Stimulated activated CD4-positive, alpha-beta T cell treated with anti-CD3 and anti-CD28 coated beads, Interleukin-2, amount 100 ng/mL, for 48 hours (primary cell): Measurements from ENCODE around the gene GLIS1.
"Not testable (repeated sequence)": the region's sequence is repeated elsewhere in the genome, so short reads cannot be mapped to it uniquely, and the experiment has no call there.

Source experiments
- DNase-seq, 2 donors: peaks; one replicate each; pipeline ENCODE4 v3.0.0-alpha.2; 2020

The GLIS1 gene

GRCh38 chr1:53647915-53648314 is 91.0 kb downstream of the GLIS1 start:
- DNase-seq, result not testable (repeated sequence)

DNA sequence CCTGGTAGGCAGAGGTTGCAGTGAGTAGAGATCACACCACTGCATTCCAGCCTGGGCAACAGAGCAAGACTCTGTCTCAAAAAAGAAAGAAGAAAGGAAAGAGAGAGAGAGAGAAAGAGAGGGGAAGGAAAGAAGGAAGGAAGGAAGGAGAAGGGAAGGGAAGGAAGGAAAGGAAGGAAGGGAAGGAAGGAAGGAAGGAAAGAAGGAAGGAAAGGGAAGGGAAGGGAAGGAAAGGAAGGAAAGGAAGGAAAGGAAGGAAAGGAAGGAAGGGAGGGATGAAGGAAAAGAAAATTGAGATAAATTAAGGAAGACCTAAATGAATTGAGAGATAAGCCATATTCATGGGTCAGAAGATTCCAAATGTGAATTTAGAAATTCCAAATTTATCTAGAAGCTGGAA is 92.2 kb downstream of the GLIS1 start:
- DNase-seq, result no peak

GRCh38 chr1:53645690-53646078 is 93.3 kb downstream of the GLIS1 start:
- DNase-seq, result no peak

DNA sequence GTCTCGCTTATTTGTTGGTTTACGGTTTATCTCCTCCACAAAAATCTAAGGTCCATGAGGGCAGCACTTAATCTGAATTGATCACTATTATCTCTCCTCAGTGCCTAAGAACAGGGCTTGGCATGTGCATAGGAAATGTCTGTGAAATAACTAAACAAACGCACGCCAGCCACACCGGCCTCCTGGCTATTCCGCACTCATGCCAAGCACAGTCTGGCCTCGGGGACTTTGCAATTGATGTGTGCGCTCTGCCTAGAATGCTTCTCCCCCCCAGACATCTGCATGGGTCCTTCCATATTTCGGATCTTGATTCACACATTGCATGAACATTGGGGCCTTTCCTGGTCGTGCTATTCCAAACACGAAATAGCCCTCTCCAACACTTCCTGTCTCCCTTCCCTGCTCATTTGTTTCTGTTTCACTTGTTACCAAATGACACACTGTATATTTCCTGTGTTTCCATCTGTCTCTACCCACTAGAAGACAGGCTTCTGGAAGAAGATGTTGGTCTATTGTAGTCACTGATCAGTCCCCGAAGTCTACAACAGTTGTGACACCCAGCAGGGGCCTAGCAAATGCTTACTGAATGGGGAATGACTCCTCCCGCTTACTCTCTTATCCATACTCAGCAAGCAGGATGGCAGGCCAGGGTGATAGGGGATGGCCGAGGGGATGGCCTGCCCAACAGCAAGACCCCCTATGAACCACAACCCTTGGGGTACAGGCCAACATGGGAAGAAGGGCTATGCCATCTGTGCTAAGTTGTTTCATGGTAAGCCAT is 93.9 kb downstream of the GLIS1 start:
- no peak for DNase-seq

- DNase-seq, result no peak
Observed at GRCh38 chr1:53644496-53644895, 94.5 kb downstream of the GLIS1 start.

DNA sequence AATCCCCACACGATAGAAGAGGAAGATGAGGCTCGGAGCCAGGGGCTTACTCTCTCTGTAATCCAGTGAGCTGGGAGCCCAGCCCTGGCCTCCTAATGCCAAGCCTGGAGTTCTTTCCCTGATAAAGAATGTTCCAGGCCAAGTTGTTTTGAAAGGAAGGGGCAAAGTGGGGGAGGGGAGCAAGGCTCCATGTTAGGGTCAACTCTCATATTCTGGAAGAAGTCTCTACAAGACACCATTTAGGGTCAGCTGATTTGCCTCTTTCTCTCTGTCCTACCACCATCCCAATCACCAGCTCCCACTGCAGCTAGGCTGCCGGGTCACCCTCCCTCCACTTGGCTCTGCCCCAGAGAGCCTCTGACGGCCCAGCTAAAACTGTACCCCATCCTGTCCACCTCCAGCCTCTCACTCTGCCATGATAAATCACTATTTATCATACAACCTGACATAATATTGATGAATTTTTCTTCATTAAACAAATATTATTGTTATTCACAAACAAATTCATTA is 95.0 kb downstream of the GLIS1 start:
- no peak for DNase-seq

DNA sequence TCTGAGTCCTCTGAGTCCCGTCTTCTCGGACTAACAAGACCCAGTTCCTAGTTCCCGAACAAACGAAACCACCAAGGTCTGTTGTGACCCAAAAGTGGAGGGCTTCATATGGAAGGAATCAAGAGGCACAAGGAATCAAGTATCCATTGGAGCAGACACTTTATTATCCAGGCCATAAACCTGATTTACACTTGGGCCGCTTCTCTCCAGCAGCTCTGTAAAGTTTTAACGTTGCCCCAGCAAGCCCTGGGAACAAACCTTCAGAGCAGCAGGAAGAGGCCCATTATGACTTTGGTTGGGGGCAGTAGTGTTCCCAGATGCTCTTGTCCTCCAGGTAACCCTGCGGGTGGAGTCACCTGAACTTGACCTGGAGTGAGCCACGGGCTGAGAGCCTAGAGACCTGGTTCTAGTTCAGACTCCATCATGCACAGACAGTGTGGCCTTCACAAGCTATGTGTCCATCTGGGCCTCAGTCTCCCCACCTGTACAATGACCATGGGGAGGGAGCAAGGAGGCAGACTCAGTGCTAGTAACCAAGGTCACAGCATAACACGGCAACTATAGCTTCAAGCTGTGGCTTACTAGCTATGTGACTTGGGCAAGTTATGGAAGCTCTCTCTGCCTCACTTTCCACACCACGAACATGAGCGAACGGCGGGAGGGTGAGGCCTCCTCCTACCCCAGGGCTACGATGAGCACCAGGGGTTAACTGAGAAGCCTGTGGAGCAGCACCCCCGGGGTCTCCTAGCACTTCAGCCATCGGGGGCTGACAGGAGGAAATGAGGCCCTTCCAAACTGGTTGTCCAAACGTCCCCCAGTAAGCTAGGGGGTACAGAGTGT is 95.7 kb downstream of the GLIS1 start:
- DNase-seq, result no peak

GRCh38 chr1:53642607-53643006 is 96.4 kb downstream of the GLIS1 start:
- DNase-seq, result no peak

DNA sequence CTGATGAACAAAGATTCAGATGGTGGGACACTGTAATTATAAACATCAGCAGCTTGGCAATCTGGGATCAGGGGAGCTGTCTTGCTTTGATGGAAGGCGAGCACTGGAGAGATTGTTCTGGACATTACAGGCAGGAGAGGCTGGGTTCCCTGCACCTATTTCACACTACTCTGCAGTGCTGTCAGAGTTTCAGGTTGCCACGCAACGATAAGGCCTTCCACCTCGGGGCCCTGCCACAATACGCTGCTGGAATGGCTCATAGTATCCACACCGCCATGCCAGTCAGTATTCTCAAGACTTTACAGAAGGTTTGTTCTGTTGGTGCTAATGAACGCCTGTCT is 96.8 kb downstream of the GLIS1 start:
- DNase-seq, result no peak

GRCh38 chr1:53641481-53642214 is 97.3 kb downstream of the GLIS1 start:
- DNase-seq, result no peak

DNA sequence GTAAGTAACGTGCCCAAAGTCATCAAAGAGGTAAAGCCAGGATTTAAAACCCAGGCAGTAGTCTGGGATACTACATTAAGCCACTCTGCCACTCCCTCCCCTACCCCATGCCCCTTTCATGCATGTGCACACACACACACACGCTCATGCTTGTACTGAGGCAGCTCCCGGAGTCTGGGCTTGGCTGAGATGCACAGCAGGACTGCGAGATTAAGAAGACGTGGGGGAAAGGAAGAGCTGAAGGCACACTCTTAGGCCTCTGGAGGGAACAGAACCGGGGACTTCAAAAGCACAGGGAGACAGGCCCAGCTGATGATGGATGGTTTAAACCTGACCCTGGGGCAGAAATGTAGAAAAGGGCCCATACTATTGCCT is 98.3 kb downstream of the GLIS1 start:
- DNase-seq, result no peak

- no peak for DNase-seq
Observed at GRCh38 chr1:53639996-53640700, 98.8 kb downstream of the GLIS1 start.

DNA sequence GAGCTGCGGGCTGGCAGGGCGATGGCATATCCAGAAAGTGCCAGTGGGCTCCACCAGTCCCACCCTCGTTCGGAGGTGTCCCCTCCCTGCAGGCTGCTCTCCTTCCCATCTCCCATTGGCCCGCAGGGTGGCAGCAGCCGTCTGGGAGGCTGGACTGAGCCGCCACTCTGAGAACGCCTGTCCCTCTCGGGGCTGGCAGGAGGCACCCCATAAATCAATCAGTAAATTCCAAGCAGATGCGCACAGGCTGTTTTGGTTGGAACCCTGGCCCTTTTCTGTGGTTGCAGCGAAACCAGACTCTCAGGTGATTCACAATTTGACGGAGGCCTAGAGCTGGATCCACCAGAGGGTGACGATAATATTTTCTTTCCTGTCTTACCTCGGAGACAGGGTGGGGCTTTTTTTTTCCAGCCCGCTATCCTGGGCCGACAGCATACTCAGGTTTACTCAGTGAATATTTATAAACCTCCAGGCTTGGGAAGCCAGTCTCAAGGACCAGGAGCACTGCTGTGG is 99.7 kb downstream of the GLIS1 start:
- DNase-seq, result no peak

DNA sequence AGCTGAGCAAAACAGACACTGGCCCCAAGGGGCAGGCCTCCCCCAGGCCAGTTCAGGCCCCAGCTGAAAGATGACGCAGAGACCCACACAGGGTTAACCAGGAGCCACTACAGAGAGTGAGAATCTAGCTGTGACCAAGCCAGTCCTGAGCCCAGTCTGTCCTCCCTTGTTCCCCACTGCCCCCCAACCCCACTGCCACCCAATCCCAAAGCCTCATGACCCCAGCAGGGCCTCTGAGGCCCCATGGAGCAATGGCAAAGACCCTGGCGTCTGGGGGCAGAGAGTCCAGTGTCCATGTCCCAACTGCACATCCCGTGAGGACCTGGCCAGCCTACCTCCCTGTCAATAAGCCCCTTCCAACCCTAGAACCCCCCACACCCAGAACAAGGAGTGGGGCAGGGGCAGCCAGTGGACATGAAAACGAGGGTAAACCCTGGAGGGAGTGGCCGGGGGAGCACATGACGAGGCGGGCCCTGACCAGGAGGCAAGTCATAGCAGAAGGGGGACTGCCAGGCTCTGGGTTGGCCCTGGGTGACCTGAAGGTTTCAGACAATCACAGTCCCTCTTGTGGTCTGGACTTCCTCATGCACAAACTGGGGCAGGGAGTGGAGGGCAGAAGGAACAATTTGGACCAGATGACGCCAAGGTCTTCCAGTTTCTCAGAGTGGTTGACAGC is 100.5 kb downstream of the GLIS1 start:
- no peak for DNase-seq

GRCh38 chr1:53637511-53638359 is 101.2 kb downstream of the GLIS1 start:
- DNase-seq, result no peak

GRCh38 chr1:53636621-53637171 is 102.3 kb downstream of the GLIS1 start:
- no peak for DNase-seq

GRCh38 chr1:53634571-53634979 is 104.4 kb downstream of the GLIS1 start:
- DNase-seq, result no peak

- no peak for DNase-seq
Observed at GRCh38 chr1:53633073-53633704, 105.8 kb downstream of the GLIS1 start.

DNA sequence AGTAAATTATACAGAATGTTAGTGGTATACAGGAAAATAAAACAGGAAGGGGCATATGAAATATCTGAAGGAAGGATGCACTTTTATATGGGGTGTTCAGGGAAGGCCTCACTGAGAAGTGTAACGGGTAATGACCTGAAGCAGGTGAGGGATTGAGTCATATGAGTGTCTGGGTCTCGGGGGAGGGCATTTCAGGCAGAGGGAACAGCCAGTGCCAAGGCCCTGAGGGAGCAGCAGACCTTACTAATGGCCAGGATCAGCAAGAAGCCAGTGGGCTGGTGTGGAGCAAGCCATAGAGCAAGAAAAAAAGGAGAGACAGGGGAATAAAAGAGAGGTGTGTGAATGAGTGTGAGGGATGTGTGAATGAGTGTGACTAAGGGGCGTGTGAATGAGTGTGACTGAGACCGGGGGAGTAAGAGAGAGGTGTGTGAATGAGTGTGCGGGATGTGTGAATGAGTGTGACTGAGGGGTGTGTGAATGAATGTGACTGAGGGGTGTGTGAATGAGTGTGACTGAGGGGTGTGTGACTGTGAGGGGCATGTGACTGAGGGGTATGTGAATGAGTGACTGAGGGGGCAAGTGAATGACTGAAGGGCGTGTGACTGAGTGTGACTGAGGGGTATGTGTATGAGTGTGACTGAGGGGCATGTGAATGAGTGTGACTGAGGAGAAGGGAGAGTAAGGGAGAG is 107.2 kb downstream of the GLIS1 start:
- DNase-seq, result no peak
